Peyer's patch (tissue), 4 donors: ENCODE data around the gene CELF4. TPM values are rescaled to one million over a fixed set of nuclear protein-coding genes. Genes with fewer than 3 reads are reported as not detected.

Source experiments
- DNase-seq, 3 donors: peaks; one replicate each; pipeline ENCODE4 v3.0.0-alpha.2; 2017 to 2019
- H3K27ac ChIP-seq, 4 donors: fragments of 200-600 bp; sonication (generic); one replicate each; pipeline ENCODE4 v1.5.1; 2016 to 2019
- H3K27me3 ChIP-seq, 2 donors: fragments of 200-600 bp; sonication (generic); one replicate each; pipeline ENCODE4 v1.5.1; 2019
- H3K36me3 ChIP-seq, 3 donors: fragments of 200-600 bp; sonication (generic); one replicate each; pipeline ENCODE4 v1.5.1; 2016 to 2019
- H3K4me1 ChIP-seq, 4 donors: fragments of 200-600 bp; sonication (generic); one replicate each; pipeline ENCODE4 v1.5.1; 2016 to 2019
- H3K4me3 ChIP-seq, 4 donors: fragments of 200-600 bp; sonication (generic); 1 replicate in 3 of 4; 2 replicates in 1 of 4; pipeline ENCODE4 v1.5.1; 2016 to 2019; ENCODE audit warnings: mild to moderate bottlenecking in 1 of 4
- H3K9me3 ChIP-seq, 4 donors: fragments of 200-600 bp; sonication (generic); one replicate each; pipeline ENCODE4 v1.5.1; 2016 to 2019; ENCODE audit warnings: mild to moderate bottlenecking in 1 of 4
- POLR2A ChIP-seq, 2 donors: fragments of 450-650 bp; IDR thresholded peaks; one replicate each; pipeline ENCODE4 v1.5.1; 2017; ENCODE audit warnings: antibody characterized with exemption in 2 of 2, mild to moderate bottlenecking in 2 of 2, moderate library complexity in 2 of 2
- total RNA-seq, 4 donors: library from RNA; depleted of rRNA; stranded (reverse); fragments of >200 nt; gene quantifications; one replicate each; pipeline ENCODE4 v1.1.0, GENCODE V29; 2016
- TF ChIP-seq, protein P1 (sequence below), 6 experiments: fragments of 450-650 bp in 4 of 6; fragments of 200-600 bp in 2 of 6; sonication (generic) in 1 of 6; IDR thresholded peaks; one replicate each; pipeline ENCODE4 v1.5.1; 2017 to 2019; ENCODE audit warnings: antibody characterized with exemption in 6 of 6, mild to moderate bottlenecking in 3 of 6, moderate library complexity in 1 of 6

CELF4 gene
- total RNA-seq, 4 donors from 2014 or later = 0.35 to 4.8 TPM; not detected in 2

DNA sequence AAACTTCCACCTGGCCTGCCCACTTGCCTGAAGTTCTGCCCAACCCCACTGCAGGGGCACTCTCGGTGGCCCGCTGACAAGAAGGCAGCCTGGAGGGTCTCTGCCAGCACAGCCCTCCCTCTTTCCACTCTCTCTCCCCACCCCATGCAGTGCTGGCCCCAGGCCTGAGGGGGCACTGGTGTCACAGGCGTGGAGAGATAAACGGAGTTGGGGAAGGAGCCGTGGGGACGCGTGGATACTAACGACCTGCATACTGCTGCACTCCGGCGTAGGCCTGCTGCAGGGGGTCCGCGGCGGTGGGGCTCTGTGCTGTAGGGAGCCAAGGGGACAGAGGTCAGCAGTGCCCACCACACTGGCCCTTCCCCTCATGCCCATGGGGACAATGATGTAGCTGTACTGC is 299.3 kb downstream of the CELF4 start:
- TF ChIP-seq POLR2A (IDR thresholded peaks at IDR 0.05) = no peak
- TF ChIP-seq, protein P1, sequence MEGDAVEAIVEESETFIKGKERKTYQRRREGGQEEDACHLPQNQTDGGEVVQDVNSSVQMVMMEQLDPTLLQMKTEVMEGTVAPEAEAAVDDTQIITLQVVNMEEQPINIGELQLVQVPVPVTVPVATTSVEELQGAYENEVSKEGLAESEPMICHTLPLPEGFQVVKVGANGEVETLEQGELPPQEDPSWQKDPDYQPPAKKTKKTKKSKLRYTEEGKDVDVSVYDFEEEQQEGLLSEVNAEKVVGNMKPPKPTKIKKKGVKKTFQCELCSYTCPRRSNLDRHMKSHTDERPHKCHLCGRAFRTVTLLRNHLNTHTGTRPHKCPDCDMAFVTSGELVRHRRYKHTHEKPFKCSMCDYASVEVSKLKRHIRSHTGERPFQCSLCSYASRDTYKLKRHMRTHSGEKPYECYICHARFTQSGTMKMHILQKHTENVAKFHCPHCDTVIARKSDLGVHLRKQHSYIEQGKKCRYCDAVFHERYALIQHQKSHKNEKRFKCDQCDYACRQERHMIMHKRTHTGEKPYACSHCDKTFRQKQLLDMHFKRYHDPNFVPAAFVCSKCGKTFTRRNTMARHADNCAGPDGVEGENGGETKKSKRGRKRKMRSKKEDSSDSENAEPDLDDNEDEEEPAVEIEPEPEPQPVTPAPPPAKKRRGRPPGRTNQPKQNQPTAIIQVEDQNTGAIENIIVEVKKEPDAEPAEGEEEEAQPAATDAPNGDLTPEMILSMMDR (IDR thresholded peaks at IDR 0.05) = no peak
- no peak overlapping the region for H3K27ac ChIP-seq
- no peaks in the 10 kb centered on the region for H3K9me3 ChIP-seq
- H3K27me3 ChIP-seq = no peaks in the 10 kb centered on the region
- H3K4me1 ChIP-seq = no peaks in the 10 kb centered on the region
- DNase-seq = no peak
- no peak overlapping the region for H3K4me3 ChIP-seq
- H3K36me3 ChIP-seq = no peaks in the 10 kb centered on the region

DNA sequence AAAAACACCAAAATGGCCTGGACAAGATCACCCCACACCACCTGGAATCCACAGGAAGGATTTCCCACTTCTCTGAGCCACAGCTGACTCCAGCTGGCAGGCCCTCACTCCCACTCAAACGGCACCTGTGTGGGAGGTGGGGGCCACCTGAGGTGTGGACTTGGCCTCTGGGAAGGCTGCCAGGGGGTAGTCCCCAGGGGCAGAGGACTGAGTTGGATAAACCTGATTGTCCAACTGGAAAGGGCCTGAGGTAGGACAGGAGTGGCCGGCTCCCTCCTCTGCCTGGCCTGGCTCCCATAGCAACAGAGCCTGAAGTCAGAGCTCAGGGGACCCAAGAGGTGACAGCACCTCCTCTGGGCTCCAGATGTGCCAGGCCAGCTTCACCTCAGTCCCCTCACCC is 300.2 kb downstream of the CELF4 start:
- Histone ChIP-seq H3K27ac (no peak overlapping the region), H3K36me3 (no peaks in the 10 kb centered on the region), H3K4me1 (no peaks in the 10 kb centered on the region), H3K4me3 (no peak overlapping the region), H3K9me3 (no peaks in the 10 kb centered on the region), H3K27me3 (no peaks in the 10 kb centered on the region)
- no peak for DNase-seq
- no peak for TF ChIP-seq POLR2A (IDR thresholded peaks at IDR 0.05)
- TF ChIP-seq, protein P1 (IDR thresholded peaks at IDR 0.05) = no peak

DNA sequence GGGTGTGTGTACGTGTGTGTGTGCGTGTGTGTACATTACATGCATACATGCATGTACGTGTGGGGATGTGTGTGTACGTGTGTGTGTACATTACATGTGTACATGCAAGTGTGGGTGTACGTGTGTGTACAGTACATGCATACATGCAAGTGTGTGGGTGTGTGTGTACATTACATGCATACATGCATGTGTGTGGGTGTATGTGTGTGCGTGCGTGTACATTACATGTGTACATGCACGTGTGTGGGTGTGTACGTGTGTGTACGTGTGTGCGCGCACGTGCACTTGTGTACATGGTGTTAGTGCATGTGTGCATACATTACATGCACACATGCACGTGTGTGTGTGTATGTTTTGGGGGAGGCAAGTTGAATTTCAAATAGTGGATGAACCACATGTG is 300.6 kb downstream of the CELF4 start:
- no peak overlapping the region for H3K27ac ChIP-seq

DNA sequence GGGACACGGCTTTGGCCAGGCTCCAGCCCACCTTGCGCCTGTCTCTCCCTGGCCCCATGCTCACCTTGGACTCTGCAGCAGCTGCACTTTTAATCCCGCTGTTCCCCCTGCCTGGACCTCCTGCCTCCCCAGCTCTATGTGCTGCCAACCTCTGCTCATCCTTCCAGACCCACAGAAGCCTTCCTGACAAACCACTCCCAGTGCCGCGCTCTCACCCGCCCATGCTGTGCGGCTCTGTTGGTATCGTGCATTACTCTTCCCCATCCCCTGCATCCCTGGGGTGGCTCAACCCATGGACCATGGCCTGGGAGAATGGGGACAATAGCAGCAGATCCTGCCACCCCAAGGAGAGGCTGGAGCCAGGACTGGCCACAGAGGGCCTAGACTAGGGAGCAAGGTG is 303.6 kb downstream of the CELF4 start:
- H3K4me3 ChIP-seq = no peak overlapping the region
- H3K27me3 ChIP-seq = no peaks in the 10 kb centered on the region
- no peak overlapping the region for H3K27ac ChIP-seq

More for the DNA sequence above, 300.6 kb downstream of the CELF4 start:
- TF ChIP-seq, protein P1 (IDR thresholded peaks at IDR 0.05) = no peak
- no peak for TF ChIP-seq POLR2A (IDR thresholded peaks at IDR 0.05)
- no peaks in the 10 kb centered on the region for H3K36me3 ChIP-seq
- no peaks in the 10 kb centered on the region for H3K4me1 ChIP-seq
- H3K9me3 ChIP-seq = no peaks in the 10 kb centered on the region
- no peak overlapping the region for H3K4me3 ChIP-seq
- no peaks in the 10 kb centered on the region for H3K27me3 ChIP-seq
- no peak for DNase-seq

DNA sequence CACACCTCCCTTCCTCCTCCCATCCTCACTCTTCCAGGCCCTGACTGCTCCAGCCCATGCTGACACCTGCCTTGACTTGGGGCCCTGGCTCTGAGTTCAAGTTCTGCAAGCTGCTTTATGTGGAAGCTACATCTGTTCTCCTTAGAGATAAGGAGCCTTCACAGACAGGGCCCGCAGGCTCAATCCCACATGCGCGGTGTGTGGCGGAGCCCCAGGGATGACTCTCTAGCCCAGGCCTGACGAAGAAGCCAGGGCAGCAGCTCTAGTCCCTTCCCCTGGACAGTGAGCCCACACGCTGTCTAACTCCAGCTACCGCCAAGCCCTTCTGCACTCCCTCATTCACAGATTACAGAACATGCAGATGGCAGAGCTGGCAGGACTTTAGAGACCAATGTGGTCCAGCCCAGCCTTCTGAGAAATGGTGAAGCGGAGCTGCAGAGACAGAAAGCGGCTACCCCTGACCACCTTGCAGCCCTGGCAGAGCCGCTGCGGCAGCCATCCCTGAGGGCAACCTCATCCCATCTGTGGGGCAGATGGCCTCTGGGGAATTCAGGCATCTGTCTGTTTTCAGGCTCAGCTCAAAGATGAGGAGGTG is 304.3 kb downstream of the CELF4 start:
- no peak for TF ChIP-seq POLR2A (IDR thresholded peaks at IDR 0.05)
- TF ChIP-seq, protein P1 (IDR thresholded peaks at IDR 0.05) = no peak
- no peaks in the 10 kb centered on the region for H3K27me3 ChIP-seq
- H3K27ac ChIP-seq = no peak overlapping the region
- no peaks in the 10 kb centered on the region for H3K9me3 ChIP-seq
- H3K4me1 ChIP-seq = no peaks in the 10 kb centered on the region
- no peaks in the 10 kb centered on the region for H3K36me3 ChIP-seq
- no peak for DNase-seq
- H3K4me3 ChIP-seq = no peak overlapping the region

More for the DNA sequence above, 303.6 kb downstream of the CELF4 start:
- H3K36me3 ChIP-seq = no peaks in the 10 kb centered on the region
- no peak for TF ChIP-seq POLR2A (IDR thresholded peaks at IDR 0.05)
- TF ChIP-seq, protein P1 (IDR thresholded peaks at IDR 0.05) = no peak
- no peaks in the 10 kb centered on the region for H3K4me1 ChIP-seq
- H3K9me3 ChIP-seq = no peaks in the 10 kb centered on the region
- DNase-seq = no peak
